ENCODE results near the gene KCNA10. TPM values are rescaled to one million over a fixed set of nuclear protein-coding genes. Genes with fewer than 3 reads are reported as not detected.

KCNA10 gene
- total and polyA plus RNA-seq, 2 of the 13 experiments (the other 11 are each of a cell fraction or from before 2014, with no cell fraction given) = not detected

- ChIA-PET POLR2A (no interaction called here), CTCF (ENCODE audit: low intra/inter-chr PET ratio, low total read pairs) (no interaction called here)
- DNase-seq (ENCODE audit: low spot score) (no peak), ATAC-seq (no peak), FAIRE-seq (no peak)
- no peaks in the 10 kb centered on the region for H4K20me1 ChIP-seq (ENCODE audit: insufficient read depth, low read length)
- intact Hi-C loops (cut with micrococcal nuclease; ENCODE audit: unreplicated experiment) (no loop called here), in situ Hi-C loops (cut with HindIII; ENCODE audit: extremely low pct_ligation_motif_present, low pct_unique_long_range_greater_than_20kb) (loop anchor here (10.0 kb wide), 1 partner anchor 288 kb away; no protein-coding TSS in a partner anchor)
- no peak overlapping the region for H2AFZ ChIP-seq (ENCODE audit: low read length)
- H3K4me2 ChIP-seq (ENCODE audit: low read depth, low read length) = no peak overlapping the region
- H3K27me3 ChIP-seq (ENCODE audit: control insufficient read depth in 1 of 2, insufficient read depth in 2 of 2, low read length in 2 of 2) = no peaks in the 10 kb centered on the region; a peak in 2 of 5 replicates
- 25% methylated on average over 4 of the region's 5 CpGs for WGBS (ENCODE audit: low lambda C conversion rate)
- H3K9me3 ChIP-seq (ENCODE audit: low read length) = no peaks in the 10 kb centered on the region
- H3K36me3 ChIP-seq (replicated peaks in 1 of 2; ENCODE audit: control insufficient read depth in 1 of 2, insufficient read depth in 2 of 2, low read length in 2 of 2) = no peaks in the 10 kb centered on the region
- no peak overlapping the region for H3K9ac ChIP-seq (ENCODE audit: insufficient read depth, low read depth, low read length)
- H3K79me2 ChIP-seq (ENCODE audit: insufficient read depth, low read length) = no peaks in the 10 kb centered on the region
- no peak overlapping the region for H3K27ac ChIP-seq (ENCODE audit: extremely low read length, insufficient read depth, low read length)
- no TSS peak for BruUV-seq (replicated peaks)
- H3K4me1 ChIP-seq (ENCODE audit: insufficient read depth, low read length) = no peaks in the 10 kb centered on the region
- TF ChIP-seq RXRB (CRISPR knock-in tag; IDR thresholded peaks at IDR 0.05; ENCODE audit: borderline replicate concordance) (no peak), ZNF629 (CRISPR knock-in tag; conservative IDR thresholded peaks at IDR 0.05) (no peak), GPN1 (CRISPR knock-in tag; IDR thresholded peaks at IDR 0.05; ENCODE audit: borderline replicate concordance) (no peak), MAFK (conservative IDR thresholded peaks at IDR 0.05 in 1 of 2, IDR thresholded peaks at IDR 0.05 in 1 of 2; ENCODE audit: low read length in 2 of 2) (0 out of 4 replicates have a peak, but pooled peaks of 1 of the 2 experiments have one; percentile 2)
- no peak overlapping the region for H3K4me3 ChIP-seq (replicated peaks in 1 of 3; ENCODE audit: insufficient read depth in 1 of 3, low read depth in 2 of 3, low read length in 3 of 3)
These were observed 25.8 kb downstream of the KCNA10 start for GRCh38 chr1:110493059-110493699.

- no peak overlapping the region for H3K4me3 ChIP-seq (replicated peaks in 1 of 3; ENCODE audit: insufficient read depth in 1 of 3, low read depth in 2 of 3, low read length in 3 of 3)
- no peaks in the 10 kb centered on the region for H3K4me1 ChIP-seq (ENCODE audit: insufficient read depth, low read length)
- no peak for DNase-seq (ENCODE audit: low spot score)
- no peak overlapping the region for H2AFZ ChIP-seq (ENCODE audit: low read length)
- no peaks in the 10 kb centered on the region for H3K36me3 ChIP-seq (replicated peaks in 1 of 2; ENCODE audit: control insufficient read depth in 1 of 2, insufficient read depth in 2 of 2, low read length in 2 of 2)
- CTCF ChIA-PET (ENCODE audit: low intra/inter-chr PET ratio, low total read pairs) = no interaction called here
- no peak for ATAC-seq
- no peaks in the 10 kb centered on the region for H3K79me2 ChIP-seq (ENCODE audit: insufficient read depth, low read length)
- TF ChIP-seq ZNF562 (CRISPR knock-in tag; IDR thresholded peaks at IDR 0.05; ENCODE audit: borderline replicate concordance) = no peak
- no peak for TF ChIP-seq MIXL1 (CRISPR knock-in tag; IDR thresholded peaks at IDR 0.05)
- 36% methylated on average over 6 of the region's 7 CpGs for WGBS (ENCODE audit: low lambda C conversion rate)
- no peak overlapping the region for H3K9ac ChIP-seq (ENCODE audit: insufficient read depth, low read depth, low read length)
- H3K4me2 ChIP-seq (ENCODE audit: low read depth, low read length) = no peak overlapping the region
- H3K9me3 ChIP-seq (ENCODE audit: low read length) = no peaks in the 10 kb centered on the region
- BruUV-seq (replicated peaks) = no TSS peak
- H4K20me1 ChIP-seq (ENCODE audit: insufficient read depth, low read length) = no peaks in the 10 kb centered on the region
- no peak for FAIRE-seq
- intact Hi-C loops (cut with micrococcal nuclease; ENCODE audit: unreplicated experiment) (no loop called here), in situ Hi-C loops (cut with HindIII; ENCODE audit: extremely low pct_ligation_motif_present, low pct_unique_long_range_greater_than_20kb) (loop anchor here (10.0 kb wide), 1 partner anchor 288 kb away; no protein-coding TSS in a partner anchor)
- POLR2A ChIA-PET = no interaction called here
- no peaks in the 10 kb centered on the region; a peak in 2 of 5 replicates for H3K27me3 ChIP-seq (ENCODE audit: control insufficient read depth in 1 of 2, insufficient read depth in 2 of 2, low read length in 2 of 2)
- H3K27ac ChIP-seq (ENCODE audit: extremely low read length, insufficient read depth, low read length) = no peak overlapping the region
These were observed 26.4 kb downstream of the KCNA10 start for GRCh38 chr1:110492573-110492972.

Data from HepG2 (cell line).